ENCODE results near the gene WNT9A.
"Not testable (repeated sequence)": the region's sequence is repeated elsewhere in the genome, so short reads cannot be mapped to it uniquely, and the experiment has no call there.

The WNT9A gene

GRCh38 chr1:227917081-227917950 is 30.4 kb downstream of the WNT9A start:
- no peak overlapping the region for H3K4me3 Mint-ChIP-seq

GRCh38 chr1:227916655-227917054 is 31.1 kb downstream of the WNT9A start:
- Mint-ChIP-seq H3K4me3 (no peak overlapping the region), H3K27ac (no peak overlapping the region)
- CTCF ChIA-PET = no interaction called here

More at GRCh38 chr1:227917081-227917950, 30.4 kb downstream of the WNT9A start:
- no peak for DNase-seq
- no peak overlapping the region for H3K27ac Mint-ChIP-seq
- no peaks in the 10 kb centered on the region for H3K4me1 Mint-ChIP-seq
- no peaks in the 10 kb centered on the region for H3K36me3 Mint-ChIP-seq
- CTCF ChIA-PET = no interaction called here
- peaks cover 10% of the 10 kb centered on the region for H3K27me3 Mint-ChIP-seq
- peaks cover 2% of the 10 kb centered on the region for H3K9me3 Mint-ChIP-seq

GRCh38 chr1:227915564-227916553 is 31.9 kb downstream of the WNT9A start:
- no peak overlapping the region for H3K4me3 Mint-ChIP-seq
- H3K27me3 Mint-ChIP-seq = peaks cover 20% of the 10 kb centered on the region
- no peak overlapping the region for H3K27ac Mint-ChIP-seq
- peaks cover 2% of the 10 kb centered on the region for H3K9me3 Mint-ChIP-seq
- CTCF ChIA-PET = no interaction called here
- peaks cover 7% of the 10 kb centered on the region for H3K4me1 Mint-ChIP-seq
- DNase-seq = no peak
- H3K36me3 Mint-ChIP-seq = no peaks in the 10 kb centered on the region

More at GRCh38 chr1:227916655-227917054, 31.1 kb downstream of the WNT9A start:
- peaks cover 15% of the 10 kb centered on the region for H3K27me3 Mint-ChIP-seq
- H3K36me3 Mint-ChIP-seq = no peaks in the 10 kb centered on the region
- peaks cover 2% of the 10 kb centered on the region for H3K4me1 Mint-ChIP-seq
- H3K9me3 Mint-ChIP-seq = peaks cover 2% of the 10 kb centered on the region
- DNase-seq = no peak

GRCh38 chr1:227914801-227915563 is 32.8 kb downstream of the WNT9A start:
- Mint-ChIP-seq H3K36me3 (no peaks in the 10 kb centered on the region), H3K27me3 (peaks cover 27% of the 10 kb centered on the region), H3K9me3 (peaks cover 2% of the 10 kb centered on the region), H3K27ac (no peak overlapping the region), H3K4me1 (peaks cover 7% of the 10 kb centered on the region), H3K4me3 (no peak overlapping the region)
- CTCF ChIA-PET = no interaction called here
- no peak for DNase-seq

- CTCF ChIA-PET = no interaction called here
- Mint-ChIP-seq H3K36me3 (no peaks in the 10 kb centered on the region), H3K27ac (no peak overlapping the region), H3K4me3 (no peak overlapping the region), H3K4me1 (peaks cover 7% of the 10 kb centered on the region), H3K9me3 (peaks cover 2% of the 10 kb centered on the region), H3K27me3 (peaks cover 37% of the 10 kb centered on the region)
- no peak for DNase-seq
Measured at GRCh38 chr1:227913764-227914721, 33.7 kb downstream of the WNT9A start.

GRCh38 chr1:227913396-227913763 is 34.4 kb downstream of the WNT9A start:
- Mint-ChIP-seq H3K27ac (no peak overlapping the region), H3K4me1 (peaks cover 7% of the 10 kb centered on the region), H3K4me3 (no peak overlapping the region), H3K36me3 (no peaks in the 10 kb centered on the region), H3K9me3 (peaks cover 2% of the 10 kb centered on the region), H3K27me3 (peaks cover 42% of the 10 kb centered on the region)
- no peak for DNase-seq
- CTCF ChIA-PET = no interaction called here

- H3K4me1 Mint-ChIP-seq = peaks cover 7% of the 10 kb centered on the region
- CTCF ChIA-PET = no interaction called here
- H3K27me3 Mint-ChIP-seq = peaks cover 43% of the 10 kb centered on the region
- no peaks in the 10 kb centered on the region for H3K36me3 Mint-ChIP-seq
- no peak overlapping the region for H3K4me3 Mint-ChIP-seq
- H3K9me3 Mint-ChIP-seq = peaks cover 2% of the 10 kb centered on the region
- H3K27ac Mint-ChIP-seq = no peak overlapping the region
- DNase-seq = no peak
Measured at GRCh38 chr1:227912866-227913265, 34.9 kb downstream of the WNT9A start.

GRCh38 chr1:227911376-227911775 is 36.4 kb downstream of the WNT9A start:
- no peaks in the 10 kb centered on the region for H3K36me3 Mint-ChIP-seq
- H3K9me3 Mint-ChIP-seq = no peaks in the 10 kb centered on the region
- peaks cover 43% of the 10 kb centered on the region for H3K27me3 Mint-ChIP-seq
- no peak overlapping the region for H3K27ac Mint-ChIP-seq
- H3K4me1 Mint-ChIP-seq = peaks cover 7% of the 10 kb centered on the region
- DNase-seq = no peak
- CTCF ChIA-PET = no interaction called here
- no peak overlapping the region for H3K4me3 Mint-ChIP-seq

GRCh38 chr1:227910511-227911153 is 37.1 kb downstream of the WNT9A start:
- CTCF ChIA-PET = no interaction called here
- Mint-ChIP-seq H3K4me3 (no peak overlapping the region), H3K27me3 (peaks cover 43% of the 10 kb centered on the region), H3K36me3 (no peaks in the 10 kb centered on the region), H3K9me3 (no peaks in the 10 kb centered on the region), H3K4me1 (peaks cover 7% of the 10 kb centered on the region), H3K27ac (no peak overlapping the region)
- no peak for DNase-seq

- H3K27me3 Mint-ChIP-seq = peaks cover 43% of the 10 kb centered on the region
- H3K27ac Mint-ChIP-seq, H3K9me3 Mint-ChIP-seq, CTCF ChIA-PET, H3K36me3 Mint-ChIP-seq, DNase-seq, H3K4me1 Mint-ChIP-seq, H3K4me3 Mint-ChIP-seq: not testable (repeated sequence)
Measured at GRCh38 chr1:227909923-227910328, 37.8 kb downstream of the WNT9A start.

GRCh38 chr1:227909188-227909587 is 38.5 kb downstream of the WNT9A start:
- CTCF ChIA-PET = no interaction called here
- Mint-ChIP-seq H3K4me1 (peaks cover 7% of the 10 kb centered on the region), H3K27ac (no peak overlapping the region), H3K36me3 (no peaks in the 10 kb centered on the region), H3K9me3 (no peaks in the 10 kb centered on the region), H3K27me3 (peaks cover 43% of the 10 kb centered on the region), H3K4me3 (no peak overlapping the region)
- no peak for DNase-seq

- Mint-ChIP-seq H3K27ac (no peak overlapping the region), H3K36me3 (no peaks in the 10 kb centered on the region), H3K9me3 (no peaks in the 10 kb centered on the region), H3K4me1 (peaks cover 7% of the 10 kb centered on the region), H3K4me3 (no peak overlapping the region), H3K27me3 (peaks cover 38% of the 10 kb centered on the region)
- no peak for DNase-seq
- CTCF ChIA-PET = no interaction called here
Measured at GRCh38 chr1:227908359-227908758, 39.4 kb downstream of the WNT9A start.

Data from activated naive CD4-positive, alpha-beta T cell treated with anti-CD3 and anti-CD28 coated beads, Interleukin-2, amount 10 ng/mL, durations not matched to agents 7 days and 5 days (primary cell).